ENCODE results near the gene CFAP92. TPM values are rescaled to one million over a fixed set of nuclear protein-coding genes. Genes with fewer than 3 reads are reported as not detected.

The CFAP92 gene
- total and polyA plus RNA-seq, 8 donors = 0.37 to 1.3 (median 0.46) TPM

DNA sequence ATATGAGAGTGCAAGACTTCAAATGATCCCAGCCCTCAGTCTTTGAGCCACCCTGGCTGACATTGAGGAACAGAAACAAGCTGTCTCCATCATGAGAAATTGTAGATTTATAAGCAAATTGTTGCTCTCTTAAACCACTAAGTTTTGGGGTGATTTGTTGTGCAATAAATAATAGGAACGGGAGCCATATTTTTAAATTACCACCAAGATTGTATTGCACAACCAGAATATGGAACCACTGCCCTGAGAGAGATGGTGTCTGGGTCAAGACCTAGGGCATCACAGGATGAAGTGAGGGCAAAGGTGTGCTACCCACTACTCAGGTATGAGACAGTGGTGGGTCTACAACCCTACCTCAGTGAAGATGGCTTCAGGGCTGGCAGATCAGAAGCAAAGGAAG, 2.3 kb upstream of the CFAP92 start:
- TF ChIP-seq, protein P1, sequence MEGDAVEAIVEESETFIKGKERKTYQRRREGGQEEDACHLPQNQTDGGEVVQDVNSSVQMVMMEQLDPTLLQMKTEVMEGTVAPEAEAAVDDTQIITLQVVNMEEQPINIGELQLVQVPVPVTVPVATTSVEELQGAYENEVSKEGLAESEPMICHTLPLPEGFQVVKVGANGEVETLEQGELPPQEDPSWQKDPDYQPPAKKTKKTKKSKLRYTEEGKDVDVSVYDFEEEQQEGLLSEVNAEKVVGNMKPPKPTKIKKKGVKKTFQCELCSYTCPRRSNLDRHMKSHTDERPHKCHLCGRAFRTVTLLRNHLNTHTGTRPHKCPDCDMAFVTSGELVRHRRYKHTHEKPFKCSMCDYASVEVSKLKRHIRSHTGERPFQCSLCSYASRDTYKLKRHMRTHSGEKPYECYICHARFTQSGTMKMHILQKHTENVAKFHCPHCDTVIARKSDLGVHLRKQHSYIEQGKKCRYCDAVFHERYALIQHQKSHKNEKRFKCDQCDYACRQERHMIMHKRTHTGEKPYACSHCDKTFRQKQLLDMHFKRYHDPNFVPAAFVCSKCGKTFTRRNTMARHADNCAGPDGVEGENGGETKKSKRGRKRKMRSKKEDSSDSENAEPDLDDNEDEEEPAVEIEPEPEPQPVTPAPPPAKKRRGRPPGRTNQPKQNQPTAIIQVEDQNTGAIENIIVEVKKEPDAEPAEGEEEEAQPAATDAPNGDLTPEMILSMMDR (IDR thresholded peaks at IDR 0.05) = no peak
- intact Hi-C loops (cut with DNase I) = no loop called here
- no peaks in the 10 kb centered on the region for H3K4me1 ChIP-seq

DNA sequence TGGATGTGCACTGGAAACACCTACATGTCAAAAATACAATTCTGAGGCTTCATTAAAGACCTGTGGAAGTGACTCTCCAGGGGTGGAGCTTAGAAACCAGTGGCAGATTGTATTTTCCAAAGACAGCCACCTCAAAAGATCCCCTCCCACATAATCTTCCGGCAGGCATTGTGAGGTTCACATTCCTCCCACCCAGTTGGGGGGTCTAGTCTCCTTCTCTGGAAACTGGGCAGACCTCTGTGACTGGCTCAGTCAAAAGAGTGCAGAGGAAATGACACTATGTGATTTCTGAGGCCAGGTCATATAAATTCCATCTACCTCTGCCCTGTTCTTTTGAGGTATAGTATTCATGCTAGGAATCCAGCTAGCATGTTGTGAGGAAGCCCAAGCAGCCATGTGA, 1.9 kb upstream of the CFAP92 start:
- Histone ChIP-seq H3K4me1 (no peaks in the 10 kb centered on the region), H3K4me3 (no peak overlapping the region), H3K36me3 (no peaks in the 10 kb centered on the region), H3K27me3 (peaks cover 0 to 5% (median 0%) of the 10 kb centered on the region in 4 donors), H3K27ac (no peak overlapping the region), H3K9me3 (no peaks in the 10 kb centered on the region)
- intact Hi-C loops (cut with DNase I) = no loop called here
- TF ChIP-seq, protein P1 (IDR thresholded peaks at IDR 0.05) = no peak
- DNase-seq = no peak
- FAIRE-seq = no peak
- no peak for ATAC-seq
- WGBS, 2 donors = 98 to 100% methylated on average over 1 of the region's 1 CpG

More for the DNA sequence above, 2.3 kb upstream of the CFAP92 start:
- Histone ChIP-seq H3K4me3 (no peak overlapping the region), H3K27ac (no peak overlapping the region), H3K27me3 (peaks cover 0 to 5% (median 1%) of the 10 kb centered on the region in 4 donors), H3K36me3 (no peaks in the 10 kb centered on the region), H3K9me3 (no peaks in the 10 kb centered on the region)
- DNase-seq (no peak), ATAC-seq (no peak), FAIRE-seq (no peak)
- WGBS, 2 donors = 60 to 84% methylated on average over 1 of the region's 1 CpG

DNA sequence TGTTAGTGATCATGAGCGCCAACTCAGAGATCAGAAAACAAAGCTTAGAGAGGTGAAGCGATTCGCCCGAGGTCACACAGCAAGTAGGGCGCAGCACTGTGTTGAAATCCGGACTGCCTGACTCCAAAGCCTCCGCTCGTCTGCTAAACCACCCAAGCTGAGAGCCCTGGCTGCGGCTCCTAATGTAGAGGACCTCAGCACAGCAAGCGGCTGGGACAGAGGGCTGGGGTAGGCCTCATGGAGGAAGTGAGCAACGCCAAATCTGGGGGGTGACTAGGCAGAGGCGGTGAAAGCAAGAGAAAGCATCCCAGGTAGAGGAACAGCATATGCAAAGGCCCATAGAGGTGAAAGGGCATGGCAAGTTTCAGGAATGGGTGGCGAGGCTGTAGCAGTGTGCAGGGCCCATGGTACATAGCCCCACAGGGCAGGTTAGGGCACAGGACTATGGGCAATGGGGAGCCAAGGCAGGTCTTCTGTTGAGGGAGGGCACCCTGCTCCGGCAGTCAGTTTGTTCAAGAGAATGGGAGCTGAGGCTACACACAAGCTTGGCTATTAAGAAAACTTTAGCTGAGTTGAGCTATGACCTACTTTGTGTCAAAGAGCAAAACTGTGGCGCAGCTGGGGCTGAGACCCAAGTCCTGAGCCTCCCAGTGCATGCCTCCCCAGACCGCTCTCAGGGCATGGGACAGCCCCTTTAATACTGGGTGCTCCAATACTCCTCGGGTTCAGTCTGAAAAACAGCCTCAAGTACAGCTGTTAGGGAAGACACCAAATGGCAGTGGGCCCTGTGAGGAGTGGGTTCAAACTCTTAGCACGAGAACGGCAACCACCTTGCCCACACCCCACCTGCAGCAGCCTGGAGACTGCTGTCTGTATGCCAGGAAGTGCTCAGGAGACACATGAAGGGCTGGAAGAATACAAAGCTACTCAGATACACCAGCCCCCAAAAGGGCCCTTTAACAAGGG, 988 bp upstream of the CFAP92 start:
- FAIRE-seq = no peak
- intact Hi-C loops (cut with DNase I) = no loop called here
- TF ChIP-seq, protein P1 (IDR thresholded peaks at IDR 0.05) = no peak
- Histone ChIP-seq H3K36me3 (no peaks in the 10 kb centered on the region), H3K27me3 (no peaks in the 10 kb centered on the region), H3K4me1 (no peaks in the 10 kb centered on the region), H3K4me3 (no peak overlapping the region), H3K27ac (no peak overlapping the region), H3K9me3 (no peaks in the 10 kb centered on the region)
- DNase-seq = no peak
- no peak for ATAC-seq
- WGBS, 2 donors = 70 to 78% methylated on average over 19 of the region's 19 CpGs

DNA sequence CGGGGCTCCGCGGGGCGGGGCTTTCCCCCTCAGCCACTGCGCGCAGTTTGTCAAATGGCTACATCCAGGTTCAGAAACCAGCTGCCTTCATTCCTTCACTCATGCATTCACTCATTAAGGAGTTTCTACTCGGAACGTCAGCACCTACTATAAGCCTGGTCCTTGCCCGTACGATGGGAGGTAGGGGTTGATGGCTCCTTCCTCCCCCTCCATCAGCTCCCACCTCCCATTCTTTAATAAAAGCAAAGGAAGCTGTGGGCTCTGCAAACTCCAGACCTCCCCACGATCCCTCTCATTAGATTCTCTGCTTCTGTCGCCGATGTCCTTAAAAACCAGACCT, 267 bp upstream of the CFAP92 start:
- no peak for ATAC-seq
- Histone ChIP-seq H3K27me3 (no peaks in the 10 kb centered on the region), H3K27ac (no peak overlapping the region), H3K4me1 (no peaks in the 10 kb centered on the region), H3K9me3 (no peaks in the 10 kb centered on the region), H3K36me3 (no peaks in the 10 kb centered on the region), H3K4me3 (peak overlapping the region; percentile 7 to 56 (median 24))
- WGBS, 2 donors = 2 to 5% methylated on average over 13 of the region's 13 CpGs
- TF ChIP-seq, protein P1 (IDR thresholded peaks at IDR 0.05) = no peak
- no peak for DNase-seq
- FAIRE-seq = no peak
- intact Hi-C loops (cut with DNase I) = no loop called here

DNA sequence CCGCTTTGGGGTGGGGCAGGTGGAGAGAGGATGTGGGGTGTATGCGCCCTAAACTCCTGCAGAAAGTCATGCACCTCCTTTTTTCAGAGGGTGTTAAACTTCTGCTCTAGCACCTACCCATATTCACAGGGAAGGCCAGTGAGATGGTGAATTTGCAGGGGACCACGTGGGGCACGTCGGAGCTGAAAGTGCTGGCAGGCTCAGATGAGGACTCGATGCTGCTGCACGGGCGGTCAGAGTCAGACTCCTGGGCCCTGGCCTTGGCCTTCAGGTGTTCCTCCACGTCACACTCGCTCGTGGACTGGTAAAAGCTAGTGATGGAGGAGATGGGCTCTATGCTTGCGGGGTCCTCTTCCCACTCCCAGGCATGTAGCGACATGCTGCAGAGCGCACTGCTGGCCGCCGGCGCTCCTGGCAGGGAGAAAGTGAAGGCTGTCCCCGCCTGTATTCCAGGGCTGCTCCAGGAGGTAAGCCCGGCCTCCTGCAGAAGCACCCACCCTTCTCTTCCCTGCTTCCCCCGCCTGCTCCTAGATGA, 883 bp downstream of the CFAP92 start:
- DNase-seq (no peak), FAIRE-seq (no peak), ATAC-seq (peak; percentile 18 to 30 (median 27))
- H3K27me3 ChIP-seq = no peaks in the 10 kb centered on the region
- TF ChIP-seq, protein P1 (IDR thresholded peaks at IDR 0.05) = no peak
- no peaks in the 10 kb centered on the region for H3K4me1 ChIP-seq
- intact Hi-C loops (cut with DNase I) = no loop called here
- H3K9me3 ChIP-seq = no peaks in the 10 kb centered on the region
- H3K27ac ChIP-seq = no peak overlapping the region
- H3K36me3 ChIP-seq = no peaks in the 10 kb centered on the region
- peak overlapping the region in 2 of 4 donors; percentile 41 to 56 for H3K4me3 ChIP-seq
- WGBS, 2 donors = 61 to 68% methylated on average over 20 of the region's 20 CpGs

All from pancreas (tissue), 10 donors.